ENCODE measurements around the gene ABLIM2.

The ABLIM2 gene

DNA sequence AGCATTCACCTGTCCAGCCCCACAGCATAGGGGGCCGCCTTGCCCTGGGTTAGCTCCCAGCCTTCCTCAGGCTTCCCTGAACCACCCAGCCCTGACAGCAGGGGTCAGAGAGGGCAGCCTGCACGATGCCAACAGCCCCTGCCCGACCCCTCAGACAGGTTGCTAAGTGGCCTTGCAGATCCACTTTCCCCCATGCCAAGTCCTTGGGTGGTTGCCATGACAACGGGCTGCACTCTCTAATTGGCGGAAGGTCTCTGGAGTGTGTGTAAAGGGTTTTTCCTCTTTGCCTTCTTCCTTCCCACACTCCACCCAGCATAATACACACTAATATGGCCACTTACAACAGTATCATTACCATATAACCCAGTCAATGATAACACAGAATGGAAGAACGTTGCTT is 119.3 kb downstream of the ABLIM2 start:
- no peak for DNase-seq

DNA sequence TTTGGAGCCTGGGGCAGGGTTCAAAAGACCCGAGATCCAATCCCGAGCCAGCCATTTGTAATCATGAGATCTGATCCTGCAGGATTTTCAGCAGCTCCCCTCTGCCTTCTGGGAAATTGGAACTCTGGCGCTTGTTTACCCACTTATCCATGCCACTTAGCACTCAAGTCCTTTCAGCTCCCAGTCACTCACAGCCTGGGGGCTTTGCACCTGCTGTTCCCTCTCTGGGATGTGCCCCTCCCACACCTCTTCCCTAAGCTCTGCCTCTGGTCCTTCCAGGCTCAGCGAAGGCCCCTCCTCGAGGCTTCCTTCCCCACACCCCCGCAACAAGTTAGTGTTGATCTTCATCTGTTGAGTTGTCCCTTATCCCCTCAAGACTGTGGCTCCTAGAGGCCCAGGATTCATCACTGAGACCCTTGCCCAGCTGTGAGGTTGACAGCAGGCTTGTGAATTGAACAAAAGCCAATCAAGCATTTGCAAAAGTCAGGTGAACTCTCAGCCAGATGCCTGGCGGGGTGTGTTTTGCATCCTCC is 119.8 kb downstream of the ABLIM2 start:
- DNase-seq: no peak

DNA sequence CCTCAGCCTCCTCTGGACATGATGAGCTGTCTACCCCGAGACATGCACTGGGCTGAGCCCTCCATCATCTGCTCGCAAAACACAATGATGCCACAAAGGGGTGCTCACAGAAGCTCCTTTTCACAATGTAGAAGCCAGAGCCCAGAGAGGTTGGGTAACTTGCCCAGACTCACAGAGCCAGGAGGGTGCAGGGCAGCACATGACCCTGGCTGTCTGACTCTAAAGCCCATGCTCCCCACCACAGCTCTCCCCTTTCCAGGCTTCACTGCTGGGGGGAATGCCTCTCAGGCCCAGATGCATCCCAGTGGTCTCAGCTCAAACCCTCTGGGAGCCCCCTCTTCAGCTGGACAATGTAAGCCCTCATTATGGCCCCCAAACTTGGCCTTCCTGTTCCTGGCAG is 120.5 kb downstream of the ABLIM2 start:
- DNase-seq: no peak

DNA sequence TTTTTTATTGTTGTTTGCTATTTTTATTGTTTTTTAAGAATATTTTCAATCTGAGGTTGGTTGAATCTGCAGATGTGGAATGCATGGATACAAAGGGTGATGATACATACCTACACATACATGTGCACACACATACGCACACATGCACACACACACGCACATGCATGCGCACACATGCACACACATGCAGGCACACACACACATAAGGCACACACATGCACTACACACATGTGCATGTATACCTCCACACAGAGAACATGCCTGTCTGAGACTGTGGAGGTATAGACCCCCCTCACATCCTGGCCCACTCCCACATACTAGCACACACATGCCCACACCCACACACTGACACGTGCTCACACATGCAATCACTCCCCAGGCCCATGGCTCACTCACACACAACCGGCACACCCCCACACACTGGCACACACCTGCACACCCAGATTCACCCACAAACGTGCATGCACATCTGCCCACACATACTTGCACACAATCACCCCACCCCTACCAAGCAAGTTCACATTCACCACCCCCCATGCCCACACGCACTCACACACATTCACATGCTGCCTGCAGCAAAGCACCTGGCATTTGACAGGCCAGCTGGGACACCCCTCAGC is 121.4 kb downstream of the ABLIM2 start:
- DNase-seq: no peak

DNA sequence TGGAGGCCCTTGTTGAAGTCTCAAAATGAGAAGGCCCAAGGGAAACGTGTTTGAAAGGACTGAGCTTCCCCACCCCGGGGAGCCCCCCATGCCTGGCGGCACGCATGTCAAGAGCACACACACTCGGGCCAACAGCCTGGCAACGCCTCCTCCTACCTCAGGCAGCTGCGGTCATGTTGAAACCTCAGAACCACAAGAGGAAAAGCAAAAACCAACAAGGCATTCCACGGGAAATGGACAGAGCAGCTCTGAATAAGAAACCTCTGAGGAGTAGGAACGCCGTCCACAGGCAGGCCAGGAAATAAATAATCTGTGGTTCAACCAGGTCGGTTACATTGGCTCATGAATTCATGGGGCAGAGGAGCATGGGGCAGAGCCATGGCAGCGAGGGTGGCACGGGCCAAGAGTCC is 123.2 kb downstream of the ABLIM2 start:
- no peak for DNase-seq

DNA sequence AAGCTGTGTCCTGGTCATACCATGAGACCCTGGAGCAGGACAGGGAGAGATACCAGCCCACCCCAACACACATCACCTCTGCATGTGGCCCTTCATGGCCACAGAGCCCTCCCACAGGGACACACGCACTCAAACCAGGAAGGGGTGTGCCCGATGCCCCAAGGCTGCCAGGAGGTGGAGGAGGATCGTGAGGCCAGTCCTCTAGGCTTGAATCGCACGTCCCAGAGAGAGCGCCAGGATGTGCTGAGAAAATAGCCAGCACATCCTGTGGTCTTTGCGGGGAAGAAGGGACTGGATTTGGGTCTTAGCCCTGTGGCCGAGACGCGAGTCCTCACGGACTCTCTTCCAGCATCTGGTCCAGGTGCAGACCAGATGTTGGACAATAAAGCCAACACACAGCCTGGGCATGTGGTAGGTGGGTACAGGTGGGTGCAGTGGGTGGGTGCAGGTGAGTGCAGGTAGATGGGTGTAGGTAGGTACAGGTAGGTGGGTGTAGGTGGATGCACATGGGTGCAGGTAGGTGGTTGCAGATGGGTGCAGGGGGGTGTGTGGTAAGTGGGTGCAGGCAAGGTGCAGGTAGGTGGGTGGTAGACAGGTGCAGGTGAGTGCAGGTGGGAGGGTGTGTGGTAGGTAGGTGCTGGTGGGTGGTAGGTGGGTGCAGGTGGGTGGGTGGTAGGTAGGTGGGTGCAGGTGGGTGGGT is 124.6 kb downstream of the ABLIM2 start:
- DNase-seq: no peak

DNA sequence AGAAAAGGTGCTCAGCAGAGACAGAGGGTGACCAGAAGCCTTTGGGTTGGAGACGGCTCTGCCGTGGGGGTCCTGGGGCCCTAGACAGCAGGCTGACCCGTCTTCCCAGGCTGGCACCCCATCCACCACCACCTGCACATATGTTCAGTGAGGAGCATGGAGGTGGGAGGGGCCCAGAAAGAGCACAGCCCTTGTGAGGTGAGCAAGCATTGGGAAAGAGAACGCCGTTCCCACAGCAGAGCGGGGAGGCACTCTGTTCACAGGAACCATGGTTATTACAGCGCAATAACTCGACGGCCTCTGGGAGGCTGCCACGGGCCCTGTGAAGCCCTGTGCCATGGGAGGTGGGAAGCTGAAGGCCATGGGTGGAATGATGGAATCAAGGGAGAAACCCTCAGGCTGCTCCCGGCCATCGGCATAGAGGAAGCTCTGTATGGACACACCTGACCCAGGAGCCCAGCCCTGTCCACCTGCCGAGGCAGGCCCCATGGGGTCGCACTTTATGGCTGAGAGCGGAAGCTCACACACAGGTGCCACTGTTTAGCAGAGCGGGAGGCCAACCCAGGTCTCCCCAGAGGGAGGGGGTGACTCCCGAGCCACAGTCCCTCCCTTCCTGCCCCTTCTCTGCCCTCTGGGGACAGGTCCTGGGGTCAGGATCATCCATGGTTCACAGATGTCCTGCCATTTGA is 125.4 kb downstream of the ABLIM2 start:
- no peak for DNase-seq

DNA sequence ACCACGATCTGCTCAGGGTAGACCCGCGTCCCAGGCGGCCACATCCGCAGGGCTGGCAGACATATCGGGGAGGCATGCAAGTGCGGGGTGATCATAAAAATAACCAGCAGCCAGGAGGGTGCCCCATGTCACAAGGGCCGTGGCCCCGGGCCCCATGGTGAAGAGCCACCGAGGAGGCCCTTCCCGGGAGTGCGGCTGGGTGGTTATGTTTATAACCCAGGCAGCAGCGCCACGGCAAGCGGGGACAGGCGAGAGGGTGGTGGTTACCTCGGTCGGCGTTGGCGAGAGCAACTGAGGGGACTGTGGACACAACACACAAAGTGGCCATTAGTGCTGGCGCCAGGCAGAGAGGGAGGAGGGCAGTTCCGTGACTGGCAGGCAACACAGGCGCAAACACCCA is 126.2 kb downstream of the ABLIM2 start:
- DNase-seq: no peak

DNA sequence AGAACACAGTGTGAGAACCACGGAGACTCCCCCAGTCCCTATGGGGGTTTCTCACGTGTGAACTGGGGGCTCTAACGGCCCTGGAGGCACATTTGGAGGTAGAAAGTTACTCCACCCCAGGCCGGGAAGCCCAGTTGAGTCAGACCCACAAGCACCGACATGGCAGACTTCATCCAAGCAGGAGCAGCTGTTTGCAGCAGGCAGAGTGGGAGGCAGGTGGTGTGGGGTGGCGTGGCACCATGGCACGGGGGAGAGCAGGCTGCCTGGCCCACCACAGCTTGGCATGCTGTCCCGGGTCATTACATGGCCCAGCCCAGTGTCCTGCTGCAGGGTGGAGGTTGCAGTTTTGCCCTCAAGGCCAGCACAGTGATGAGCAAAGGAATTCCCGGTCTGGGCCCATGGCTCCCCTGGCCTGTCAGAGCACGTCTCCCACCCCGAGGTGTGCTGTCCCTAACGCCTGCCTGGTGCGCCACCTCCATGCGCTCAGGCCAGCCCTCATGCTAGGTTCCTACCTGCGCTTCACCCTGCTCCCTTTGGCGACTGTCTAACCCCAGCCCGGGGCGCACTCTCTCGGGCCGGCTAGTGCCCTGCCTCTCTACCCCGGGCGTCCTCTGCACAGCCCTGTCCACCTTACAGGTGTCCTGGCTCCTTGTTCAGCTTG is 128.4 kb downstream of the ABLIM2 start:
- no peak for DNase-seq

DNA sequence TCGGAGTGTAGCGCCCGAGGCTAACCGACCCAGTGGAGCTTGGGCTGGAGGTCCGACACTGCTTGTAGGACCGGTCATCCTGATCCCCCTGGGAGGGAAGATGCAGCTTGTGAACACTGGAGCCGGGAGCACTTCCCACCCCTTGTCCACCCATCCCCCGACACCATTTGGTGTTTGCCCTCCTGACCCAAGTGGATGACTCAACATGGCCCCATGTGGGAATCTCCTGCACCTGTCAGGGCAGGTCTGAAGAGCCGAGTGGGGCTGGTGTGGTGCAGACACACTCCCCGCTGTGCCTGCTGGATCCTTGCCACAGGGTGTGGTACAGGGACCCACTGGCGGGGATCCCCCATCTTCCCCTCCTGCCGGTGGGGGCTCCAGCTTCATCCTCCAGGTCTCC is 128.9 kb downstream of the ABLIM2 start:
- DNase-seq: no peak

DNA sequence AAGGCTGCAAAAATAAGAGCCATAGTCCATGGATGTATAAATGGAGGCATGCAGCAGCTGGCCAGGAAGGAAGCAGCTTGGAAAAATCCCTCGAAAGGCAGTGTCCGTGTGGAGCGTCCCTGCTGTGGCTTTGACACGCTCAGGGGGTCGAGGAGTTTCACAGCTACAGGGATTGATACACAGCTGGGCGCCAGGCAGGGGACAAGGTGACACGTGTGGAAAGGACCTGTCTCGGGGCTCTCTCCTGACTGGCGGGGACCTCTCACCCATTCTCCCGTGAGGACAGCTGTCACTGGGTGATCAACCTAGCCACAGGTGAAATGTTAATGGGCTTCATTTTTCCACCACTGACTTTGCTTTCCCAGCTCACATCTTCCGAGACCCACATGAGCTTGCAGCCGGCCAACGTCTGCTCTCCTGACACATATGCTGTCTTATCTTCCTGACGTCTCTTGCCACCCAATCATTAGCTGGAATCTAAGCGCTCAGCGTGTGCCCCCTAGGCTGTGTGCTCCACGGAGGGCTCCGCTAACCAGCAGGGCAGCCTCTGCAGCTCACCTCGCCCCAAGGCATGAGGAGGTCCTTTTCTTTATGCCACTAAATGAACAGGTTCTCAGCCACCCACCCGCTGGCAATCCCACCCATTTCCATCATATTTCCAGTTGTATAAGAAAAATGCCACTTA is 129.6 kb downstream of the ABLIM2 start:
- no peak for DNase-seq

DNA sequence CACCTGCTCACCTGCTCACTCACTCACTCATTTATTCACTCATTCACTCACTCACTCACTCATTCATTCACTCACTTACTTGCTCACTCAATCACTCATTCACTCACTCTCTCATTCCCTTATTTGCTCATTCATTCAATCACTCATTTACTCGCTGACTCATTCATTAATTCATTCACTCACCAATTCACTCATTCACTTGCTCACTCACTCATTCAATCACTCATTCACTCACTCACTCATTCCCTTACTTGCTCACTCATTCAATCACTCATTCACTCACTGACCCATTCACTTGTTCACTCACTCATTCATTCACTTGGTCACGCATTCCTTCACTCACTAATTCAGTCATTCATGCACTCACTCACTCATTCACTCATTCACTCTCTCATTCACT is 130.2 kb downstream of the ABLIM2 start:
- no peak for DNase-seq

DNA sequence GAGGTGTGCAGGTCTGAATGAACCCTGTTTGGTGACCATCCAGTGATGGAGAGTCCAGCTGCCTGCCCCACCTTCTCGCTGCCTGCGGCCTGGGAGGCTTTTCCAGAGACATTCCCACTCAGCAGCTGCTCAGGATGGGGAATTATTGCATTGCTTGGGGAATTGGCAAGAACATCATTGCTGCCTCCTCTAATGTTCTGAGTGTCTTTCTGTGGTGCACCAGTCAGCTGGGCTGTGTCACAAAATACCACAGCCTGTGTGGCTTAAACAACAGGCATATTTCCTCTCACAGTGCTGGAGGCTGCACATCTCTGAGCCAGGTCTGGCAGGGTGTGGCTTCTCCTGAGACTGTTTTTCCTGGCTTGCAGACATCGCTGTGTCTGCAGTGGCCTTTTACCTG is 132.2 kb downstream of the ABLIM2 start:
- DNase-seq: no peak

DNA sequence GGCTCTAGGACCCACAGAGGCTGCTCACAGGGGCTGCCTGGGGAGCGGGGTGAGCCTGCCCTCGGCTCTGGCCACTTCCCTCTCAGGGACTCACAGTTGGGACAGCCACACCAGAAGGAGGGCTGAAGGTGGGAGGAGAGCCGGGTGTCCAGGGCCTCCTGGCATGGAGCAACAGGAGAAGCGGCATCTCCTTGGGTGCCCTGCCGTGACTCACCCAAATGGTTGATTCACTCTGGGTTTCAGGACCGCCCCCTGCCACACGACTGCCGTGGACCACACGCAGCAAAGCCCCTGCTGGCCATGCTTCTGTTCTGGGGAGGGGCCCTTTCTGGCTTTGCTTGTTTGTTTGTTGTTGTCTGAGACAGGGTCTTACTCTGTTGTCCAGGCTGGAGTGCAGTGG is 132.9 kb downstream of the ABLIM2 start:
- no peak for DNase-seq

DNA sequence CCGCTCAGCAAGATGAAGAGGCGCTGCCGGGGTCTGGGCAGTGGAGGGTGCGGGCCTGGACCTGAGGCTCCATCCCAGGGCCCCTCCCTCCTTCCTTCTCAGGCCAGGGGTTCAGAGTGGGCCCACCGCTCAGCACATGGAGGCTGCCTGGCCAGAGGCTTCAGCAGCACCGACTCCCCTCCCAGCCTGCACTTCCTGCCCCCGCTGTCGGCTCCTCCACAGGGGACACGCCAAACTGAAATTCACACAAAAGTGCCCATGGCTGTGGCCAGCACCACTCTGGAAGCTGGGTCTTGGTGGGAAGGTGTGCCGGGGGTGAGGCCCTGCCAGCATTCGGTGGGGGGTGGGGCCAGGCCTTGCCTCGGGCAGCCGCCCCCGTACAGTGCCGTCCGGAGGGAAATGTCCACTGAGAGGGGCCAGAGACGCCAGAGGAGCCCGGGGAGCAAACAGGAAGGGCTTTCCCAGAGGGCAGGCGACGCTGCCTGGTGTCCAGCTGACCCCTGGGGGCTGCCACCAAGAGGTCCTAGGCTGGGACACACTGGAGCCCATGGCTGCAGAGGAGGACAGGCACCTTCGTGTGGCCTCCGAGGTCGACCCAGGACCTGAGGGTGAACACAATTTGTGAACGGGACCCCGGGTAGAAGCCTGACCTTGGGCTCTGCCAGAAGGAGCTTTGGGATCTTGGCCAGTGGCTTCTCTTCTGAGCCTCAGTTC is 134.4 kb downstream of the ABLIM2 start:
- no peak for DNase-seq

DNA sequence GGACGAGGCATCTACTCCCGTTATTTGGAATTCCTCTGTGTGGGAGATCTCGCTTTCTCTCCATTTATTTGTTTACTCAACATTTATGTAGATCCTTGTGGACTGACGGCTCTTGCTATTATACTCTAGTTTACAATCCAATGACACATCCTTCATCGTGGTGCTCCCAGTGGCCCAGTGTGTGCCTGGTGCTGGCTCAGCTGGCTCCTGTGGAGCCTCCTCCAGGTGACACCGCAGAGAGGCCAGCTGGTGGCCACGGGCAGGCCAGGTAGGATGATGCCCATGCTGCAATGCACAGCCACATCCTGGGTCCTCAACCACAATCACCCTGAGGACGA is 134.9 kb downstream of the ABLIM2 start:
- no peak for DNase-seq

DNA sequence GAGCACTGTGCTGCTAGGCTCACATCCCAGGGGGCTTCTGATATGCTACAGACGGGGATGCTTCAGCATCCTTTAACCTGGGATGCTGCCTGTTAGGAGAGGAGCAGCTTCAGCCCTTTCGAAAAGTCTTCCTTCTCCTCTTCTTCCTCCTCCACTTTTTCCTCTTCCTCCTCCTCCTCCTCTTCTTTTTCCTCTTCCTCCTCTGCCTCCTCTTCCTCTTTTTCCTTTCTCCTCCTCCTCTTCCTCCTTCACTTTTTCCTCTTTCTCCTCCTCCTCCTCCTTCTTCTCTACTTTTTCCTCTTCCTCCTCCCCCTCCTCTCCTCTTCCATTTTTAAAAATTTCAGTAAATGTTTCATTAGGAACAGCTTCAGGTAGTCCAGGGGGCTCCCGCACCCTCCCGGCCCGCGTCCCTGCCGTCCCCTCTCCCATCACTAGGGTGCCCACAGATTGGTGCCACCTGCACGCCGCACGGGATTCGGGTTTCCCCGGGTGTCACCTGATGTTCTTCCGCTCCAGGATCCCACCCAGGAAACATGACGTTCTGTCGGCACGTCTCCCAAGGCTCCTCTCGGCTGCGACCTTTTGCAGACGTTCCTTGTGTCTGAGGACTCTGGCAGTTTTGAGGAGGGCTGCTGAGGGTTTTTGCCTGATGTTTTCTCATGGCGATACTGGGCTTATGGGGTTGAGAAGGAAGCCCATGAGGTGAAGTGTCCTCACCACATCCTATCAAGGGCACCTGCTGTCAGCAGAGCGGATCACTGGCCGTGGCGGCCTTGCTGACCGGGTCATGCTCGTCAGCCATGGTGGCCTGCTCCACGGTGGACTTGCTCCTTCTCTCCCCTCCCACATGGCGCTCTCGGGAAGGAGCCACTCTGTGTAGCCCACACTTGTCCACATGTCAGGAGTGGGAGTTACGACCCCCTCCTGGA is 135.6 kb downstream of the ABLIM2 start:
- no peak for DNase-seq

DNA sequence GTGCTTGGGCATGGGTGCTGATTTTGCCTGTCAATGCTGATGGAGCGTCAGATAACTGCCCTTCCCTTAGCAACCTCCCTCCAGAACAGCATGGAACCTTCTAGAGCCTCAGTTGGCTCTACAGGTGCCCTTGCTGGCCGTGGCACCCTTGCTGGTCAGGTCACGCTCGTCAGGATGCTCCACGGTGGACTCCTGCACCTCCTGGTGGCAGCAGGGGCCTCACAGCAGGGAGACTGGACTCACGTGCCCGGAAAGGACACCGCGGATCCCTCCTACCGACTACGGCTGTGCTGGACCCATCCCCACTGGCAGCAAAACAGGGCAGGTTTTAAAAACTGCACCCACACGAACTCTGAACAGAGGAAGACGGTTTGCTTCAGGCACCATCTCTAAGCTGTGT is 136.8 kb downstream of the ABLIM2 start:
- DNase-seq: no peak

DNA sequence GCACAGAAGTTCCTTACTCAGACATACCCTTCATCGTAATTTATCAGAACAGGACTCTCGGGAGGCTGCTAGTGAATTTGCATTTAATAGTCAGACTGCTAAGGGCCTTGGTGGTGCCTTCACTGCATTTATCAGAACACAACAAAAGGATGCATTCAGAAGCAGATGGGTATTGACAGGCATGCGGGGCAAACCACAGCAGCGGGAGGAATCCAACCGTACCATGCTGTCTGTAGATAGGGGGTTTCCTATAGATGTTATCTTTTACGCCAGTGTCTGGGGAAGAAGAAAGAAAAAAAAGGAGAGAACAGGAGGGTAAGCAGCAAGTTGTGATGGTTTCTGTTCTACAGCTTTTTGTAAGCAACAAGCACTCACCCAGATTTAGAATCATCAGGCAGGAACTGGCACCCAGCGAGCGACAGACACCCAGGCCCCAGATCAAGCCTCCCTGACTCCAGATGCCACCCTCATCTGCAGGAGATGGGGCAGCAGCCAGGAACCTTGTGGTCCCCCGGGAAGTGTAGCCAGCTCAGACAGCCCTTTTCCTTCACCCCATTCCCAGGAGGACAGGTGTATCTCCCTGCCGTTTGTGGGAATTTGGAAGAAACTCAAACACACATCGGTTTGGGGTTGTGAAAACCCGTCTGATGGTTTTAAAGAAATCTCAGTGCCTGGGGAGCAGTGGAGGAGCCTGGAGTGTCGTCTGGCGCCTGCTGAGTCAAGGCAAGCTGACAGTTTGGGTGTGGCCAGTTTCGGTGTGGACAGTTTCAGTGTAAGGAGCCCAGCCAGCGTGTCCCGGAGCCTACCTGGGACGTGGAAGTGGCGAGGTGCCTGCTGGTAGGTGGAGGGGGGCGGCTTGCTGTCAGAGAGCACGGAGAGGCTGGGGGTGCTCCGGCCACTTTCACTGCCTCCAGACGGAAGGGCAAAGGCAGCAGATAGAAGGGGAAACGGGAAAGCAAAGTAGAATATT is 138.9 kb downstream of the ABLIM2 start:
- DNase-seq: no peak

DNA sequence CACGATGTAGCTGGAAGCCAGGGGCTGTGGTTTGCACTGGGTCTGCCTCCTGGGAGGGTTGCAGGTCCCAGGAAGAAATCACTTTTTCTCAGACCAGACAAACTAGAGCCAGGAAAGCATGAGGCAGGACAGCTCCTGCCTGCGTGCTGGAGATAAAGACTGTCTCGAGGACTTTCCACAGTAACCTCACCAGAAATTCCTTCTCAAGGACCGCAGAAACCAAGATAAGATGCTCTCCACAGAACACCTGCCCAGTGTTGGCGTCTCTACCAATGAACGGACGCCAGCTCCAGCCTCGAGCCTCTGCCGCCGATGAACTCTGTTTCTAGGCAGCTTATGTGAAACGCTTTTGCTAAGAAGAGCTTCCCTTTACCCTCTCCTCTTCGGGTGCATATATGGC is 142.1 kb downstream of the ABLIM2 start:
- no peak for DNase-seq

Data from NCI-H446 treated with DMSO at 0.1 percent for 48 hours (cell line).